Measurements from ENCODE around the gene HCN2. TPM values are rescaled to one million over a fixed set of nuclear protein-coding genes. Genes with fewer than 3 reads are reported as not detected.
A peak's percentile ranks its signal among the peaks of the same experiment; 100 is the strongest.

HCN2 gene
- polyA plus RNA-seq (2013): 0.03 TPM

DNA sequence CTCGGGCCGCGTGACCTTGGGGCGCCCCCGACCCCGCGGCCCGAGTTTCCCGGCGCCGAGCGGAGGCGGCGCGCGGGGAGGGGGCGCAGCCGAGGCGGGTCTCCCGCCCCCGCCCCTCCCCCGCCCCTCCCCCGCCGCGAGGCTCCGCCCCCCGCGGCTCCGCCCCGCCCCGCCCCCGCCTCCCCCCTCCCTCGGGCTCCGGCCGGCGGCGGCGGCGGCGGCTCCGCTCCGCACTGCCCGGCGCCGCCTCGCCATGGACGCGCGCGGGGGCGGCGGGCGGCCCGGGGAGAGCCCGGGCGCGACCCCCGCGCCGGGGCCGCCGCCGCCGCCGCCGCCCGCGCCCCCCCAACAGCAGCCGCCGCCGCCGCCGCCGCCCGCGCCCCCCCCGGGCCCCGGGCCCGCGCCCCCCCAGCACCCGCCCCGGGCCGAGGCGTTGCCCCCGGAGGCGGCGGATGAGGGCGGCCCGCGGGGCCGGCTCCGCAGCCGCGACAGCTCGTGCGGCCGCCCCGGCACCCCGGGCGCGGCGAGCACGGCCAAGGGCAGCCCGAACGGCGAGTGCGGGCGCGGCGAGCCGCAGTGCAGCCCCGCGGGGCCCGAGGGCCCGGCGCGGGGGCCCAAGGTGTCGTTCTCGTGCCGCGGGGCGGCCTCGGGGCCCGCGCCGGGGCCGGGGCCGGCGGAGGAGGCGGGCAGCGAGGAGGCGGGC lies at the start of gene HCN2:
Gene HCN2 (plus strand): TSS at position 189 of the 703 bp plus-strand sequence. CDS start 65 bp downstream, at position 254.
- Histone ChIP-seq H3K4me1 (ENCODE audit: control extremely low read depth in 1 of 4, control insufficient read depth in 4 of 4, insufficient read depth in 4 of 4, low read length in 3 of 4) (peaks cover 0 to 25% (median 18%) of the 10 kb centered on the region in 4 experiments), H3K27ac (ENCODE audit: insufficient read depth in 1 of 2, low read depth in 1 of 2, low read length in 2 of 2, poor library complexity in 1 of 2, severe bottlenecking in 2 of 2) (no peak within 1 kb of the TSS), H3K4me3 (ENCODE audit: control insufficient read depth in 1 of 7, extremely low read depth in 1 of 7, insufficient read depth in 4 of 7, low read depth in 2 of 7, low read length in 6 of 7) (peak within 1 kb of the TSS in 3 of 7 experiments; percentile 11 to 43 (median 36)), H3K9me3 (ENCODE audit: control extremely low read depth in 1 of 5, control insufficient read depth in 4 of 5, insufficient read depth in 2 of 5, low read depth in 1 of 5, low read length in 4 of 5) (no peaks in the 10 kb centered on the region), H3K27me3 (replicated peaks in 2 of 5; ENCODE audit: control insufficient read depth in 4 of 5, insufficient read depth in 5 of 5, low read length in 4 of 5) (peaks cover 0 to 87% (median 17%) of the 10 kb centered on the region in 5 experiments), H3K36me3 (ENCODE audit: control insufficient read depth in 4 of 4, insufficient read depth in 4 of 4, low read length in 3 of 4) (no peaks in the 10 kb centered on the region)
- WGBS (ENCODE audit: insufficient coverage): under 1% methylated on average over 68 of the region's 132 CpGs
- ChIA-PET POLR2A (no interaction called here), CTCF (no interaction called here)
- DNase-seq: no peak

DNA sequence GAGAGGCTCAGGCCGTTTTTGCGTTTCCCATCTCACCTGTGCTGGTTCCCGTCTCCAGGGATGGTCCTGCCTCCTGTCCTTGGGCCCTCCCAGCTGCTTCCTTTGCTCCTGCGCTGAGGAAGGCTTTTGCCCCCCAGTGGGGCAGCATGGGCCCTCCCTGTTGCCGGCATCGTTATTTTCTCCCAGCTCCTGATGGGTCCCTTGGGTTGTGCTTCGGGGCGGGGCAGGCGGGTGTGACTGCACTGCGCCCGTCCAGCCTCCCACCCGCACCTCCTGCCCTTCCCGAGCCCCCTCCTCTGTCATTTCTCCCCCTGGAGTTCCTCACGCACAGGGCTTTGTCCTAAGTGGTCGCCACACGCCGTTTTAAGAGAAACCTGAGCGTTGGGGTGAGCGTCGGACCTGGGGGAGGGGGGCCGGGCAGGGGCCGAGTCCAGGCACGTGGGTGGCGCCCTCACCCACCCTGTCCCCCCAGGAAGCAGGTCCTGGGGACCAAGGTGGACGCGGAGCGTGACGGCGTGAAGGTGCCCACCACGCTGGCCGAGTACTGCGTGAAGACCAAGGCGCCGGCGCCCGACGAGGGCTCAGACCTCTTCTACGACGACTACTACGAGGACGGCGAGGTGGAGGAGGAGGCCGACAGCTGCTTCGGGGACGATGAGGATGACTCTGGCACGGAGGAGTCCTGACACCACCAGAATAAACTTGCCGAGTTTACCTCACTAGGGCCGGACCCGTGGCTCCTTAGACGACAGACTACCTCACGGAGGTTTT lies 48.6 kb upstream of the HCN2 start:
- peaks cover 0 to 10% (median 0%) of the 10 kb centered on the region in 5 experiments for H3K27me3 ChIP-seq (replicated peaks in 2 of 5; ENCODE audit: control insufficient read depth in 4 of 5, insufficient read depth in 5 of 5, low read length in 4 of 5)
- DNase-seq: no peak
- 93% methylated on average over 40 of the region's 51 CpGs for WGBS (ENCODE audit: insufficient coverage)
- peaks cover 11 to 48% (median 36%) of the 10 kb centered on the region in 4 experiments for H3K36me3 ChIP-seq (ENCODE audit: control insufficient read depth in 4 of 4, insufficient read depth in 4 of 4, low read length in 3 of 4)
- no peaks in the 10 kb centered on the region for H3K9me3 ChIP-seq (ENCODE audit: control extremely low read depth in 1 of 5, control insufficient read depth in 4 of 5, insufficient read depth in 2 of 5, low read depth in 1 of 5, low read length in 4 of 5)
- no peak overlapping the region for H3K27ac ChIP-seq (ENCODE audit: insufficient read depth in 1 of 2, low read depth in 1 of 2, low read length in 2 of 2, poor library complexity in 1 of 2, severe bottlenecking in 2 of 2)
- ChIA-PET POLR2A (no interaction called here), CTCF (no interaction called here)
- no peak overlapping the region for H3K4me3 ChIP-seq (ENCODE audit: control insufficient read depth in 1 of 7, extremely low read depth in 1 of 7, insufficient read depth in 4 of 7, low read depth in 2 of 7, low read length in 6 of 7)
- peaks cover 0 to 4% (median 2%) of the 10 kb centered on the region in 4 experiments for H3K4me1 ChIP-seq (ENCODE audit: control extremely low read depth in 1 of 4, control insufficient read depth in 4 of 4, insufficient read depth in 4 of 4, low read length in 3 of 4)

DNA sequence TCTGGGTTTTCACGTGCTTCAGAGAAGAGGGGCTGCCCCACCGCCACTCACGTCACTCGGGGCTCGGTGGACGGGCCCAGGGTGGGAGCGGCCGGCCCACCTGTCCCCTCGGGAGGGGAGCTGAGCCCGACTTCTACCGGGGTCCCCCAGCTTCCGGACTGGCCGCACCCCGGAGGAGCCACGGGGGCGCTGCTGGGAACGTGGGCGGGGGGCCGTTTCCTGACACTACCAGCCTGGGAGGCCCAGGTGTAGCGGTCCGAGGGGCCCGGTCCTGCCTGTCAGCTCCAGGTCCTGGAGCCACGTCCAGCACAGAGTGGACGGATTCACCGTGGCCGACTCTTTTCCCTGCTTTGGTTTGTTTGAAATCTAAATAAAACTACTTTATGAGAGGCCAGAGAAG lies 48.0 kb upstream of the HCN2 start:
- WGBS (ENCODE audit: insufficient coverage): 95% methylated on average over 26 of the region's 26 CpGs
- CTCF ChIA-PET: no interaction called here
- POLR2A ChIA-PET: no interaction called here

DNA sequence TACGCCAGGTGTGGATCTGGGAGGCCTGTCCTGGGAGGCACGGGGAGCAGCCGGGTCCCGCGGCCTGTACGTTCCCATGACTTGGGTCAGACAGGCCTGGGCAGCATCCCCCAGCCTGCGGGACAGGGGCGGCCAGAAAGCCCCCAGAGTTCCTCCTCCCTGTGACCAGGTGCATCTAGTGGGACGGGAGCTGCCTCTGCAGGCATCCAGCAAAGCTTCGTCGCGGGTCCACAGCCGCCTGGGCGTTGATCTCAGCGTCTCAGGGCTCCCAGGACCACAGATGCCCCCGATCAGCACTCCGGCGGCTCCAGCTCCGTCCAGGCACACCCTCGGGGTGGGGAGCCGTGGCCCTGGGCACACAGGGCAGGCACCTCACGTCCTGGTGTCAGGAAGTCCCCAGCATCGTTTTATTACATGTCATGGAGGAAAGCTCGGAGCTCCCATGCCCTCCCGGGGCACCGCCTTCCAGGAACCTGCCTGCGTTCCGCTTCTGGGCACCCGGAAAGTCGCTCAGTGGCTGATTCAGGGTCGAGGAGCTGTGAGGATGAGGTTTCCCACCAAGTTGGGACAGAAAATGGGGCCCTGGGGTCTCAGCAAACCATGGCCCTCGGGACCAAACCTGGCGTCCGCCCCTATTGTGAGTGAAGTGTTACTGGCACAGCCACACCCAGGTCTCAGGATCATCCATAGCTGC lies 47.4 kb upstream of the HCN2 start:
- no peak for DNase-seq
- no peak overlapping the region for H3K27ac ChIP-seq (ENCODE audit: insufficient read depth in 1 of 2, low read depth in 1 of 2, low read length in 2 of 2, poor library complexity in 1 of 2, severe bottlenecking in 2 of 2)
- no peak overlapping the region for H3K4me3 ChIP-seq (ENCODE audit: control insufficient read depth in 1 of 7, extremely low read depth in 1 of 7, insufficient read depth in 4 of 7, low read depth in 2 of 7, low read length in 6 of 7)
- peaks cover 0 to 10% (median 0%) of the 10 kb centered on the region in 5 experiments for H3K27me3 ChIP-seq (replicated peaks in 2 of 5; ENCODE audit: control insufficient read depth in 4 of 5, insufficient read depth in 5 of 5, low read length in 4 of 5)
- H3K9me3 ChIP-seq (ENCODE audit: control extremely low read depth in 1 of 5, control insufficient read depth in 4 of 5, insufficient read depth in 2 of 5, low read depth in 1 of 5, low read length in 4 of 5): no peaks in the 10 kb centered on the region
- WGBS (ENCODE audit: insufficient coverage): 92% methylated on average over 34 of the region's 34 CpGs
- H3K36me3 ChIP-seq (ENCODE audit: control insufficient read depth in 4 of 4, insufficient read depth in 4 of 4, low read length in 3 of 4): peaks cover 7 to 36% (median 26%) of the 10 kb centered on the region in 4 experiments
- ChIA-PET CTCF (interaction anchor here (1.2 kb wide), 1 partner anchor 9 kb away, joined by 6 read pairs; no protein-coding TSS in a partner anchor), POLR2A (no interaction called here)
- H3K4me1 ChIP-seq (ENCODE audit: control extremely low read depth in 1 of 4, control insufficient read depth in 4 of 4, insufficient read depth in 4 of 4, low read length in 3 of 4): peaks cover 0 to 4% (median 2%) of the 10 kb centered on the region in 4 experiments

More for the DNA sequence above, 48.0 kb upstream of the HCN2 start:
- Histone ChIP-seq H3K27me3 (replicated peaks in 2 of 5; ENCODE audit: control insufficient read depth in 4 of 5, insufficient read depth in 5 of 5, low read length in 4 of 5) (peaks cover 0 to 10% (median 0%) of the 10 kb centered on the region in 5 experiments), H3K27ac (ENCODE audit: insufficient read depth in 1 of 2, low read depth in 1 of 2, low read length in 2 of 2, poor library complexity in 1 of 2, severe bottlenecking in 2 of 2) (no peak overlapping the region), H3K4me1 (ENCODE audit: control extremely low read depth in 1 of 4, control insufficient read depth in 4 of 4, insufficient read depth in 4 of 4, low read length in 3 of 4) (peaks cover 0 to 4% (median 2%) of the 10 kb centered on the region in 4 experiments), H3K9me3 (ENCODE audit: control extremely low read depth in 1 of 5, control insufficient read depth in 4 of 5, insufficient read depth in 2 of 5, low read depth in 1 of 5, low read length in 4 of 5) (no peaks in the 10 kb centered on the region), H3K4me3 (ENCODE audit: control insufficient read depth in 1 of 7, extremely low read depth in 1 of 7, insufficient read depth in 4 of 7, low read depth in 2 of 7, low read length in 6 of 7) (no peak overlapping the region), H3K36me3 (ENCODE audit: control insufficient read depth in 4 of 4, insufficient read depth in 4 of 4, low read length in 3 of 4) (peaks cover 9 to 41% (median 30%) of the 10 kb centered on the region in 4 experiments)
- DNase-seq: no peak

DNA sequence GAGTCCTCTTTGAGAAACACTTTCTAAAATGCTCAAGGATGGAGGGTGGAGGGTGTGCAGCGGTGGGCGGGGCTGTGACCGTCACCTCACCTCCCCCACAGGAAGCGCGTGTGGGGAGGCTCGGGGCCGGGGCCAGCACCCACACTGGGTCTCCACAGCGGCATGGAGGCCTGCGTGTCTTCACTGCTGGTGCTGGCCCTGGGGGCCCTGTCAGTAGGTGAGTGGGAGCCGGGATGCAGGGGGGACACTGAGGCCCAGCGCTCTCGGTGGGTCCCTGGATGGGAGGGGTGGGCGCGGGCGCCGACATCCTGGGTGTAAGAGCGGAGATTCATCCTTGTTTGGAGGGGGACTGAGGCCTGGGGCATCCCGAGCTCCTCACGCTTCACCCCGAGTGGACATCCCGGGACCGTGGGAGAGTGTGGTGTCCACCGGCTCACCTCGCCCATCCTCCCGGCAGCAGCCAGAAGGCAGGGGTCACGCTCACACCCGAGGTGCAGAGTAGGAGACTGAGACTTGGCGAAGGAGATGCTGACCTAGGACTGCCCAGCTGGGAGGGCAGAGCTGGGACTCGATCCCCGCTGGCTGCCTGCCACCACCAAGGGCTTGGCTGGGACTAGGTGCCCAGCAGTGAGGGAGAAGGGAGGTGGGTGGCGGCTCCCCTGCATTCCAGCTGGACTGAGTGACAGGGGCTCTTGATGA lies 45.6 kb upstream of the HCN2 start, which contains the start of gene GZMM:
Gene GZMM (plus strand): TSS at position 144 of the 699 bp plus-strand sequence. CDS start 19 bp downstream, at position 163.
- POLR2A ChIA-PET: no interaction called here
- H3K27ac ChIP-seq (ENCODE audit: insufficient read depth in 1 of 2, low read depth in 1 of 2, low read length in 2 of 2, poor library complexity in 1 of 2, severe bottlenecking in 2 of 2): no peak within 1 kb of the TSS
- 88% methylated on average over 17 of the region's 31 CpGs for WGBS (ENCODE audit: insufficient coverage)

DNA sequence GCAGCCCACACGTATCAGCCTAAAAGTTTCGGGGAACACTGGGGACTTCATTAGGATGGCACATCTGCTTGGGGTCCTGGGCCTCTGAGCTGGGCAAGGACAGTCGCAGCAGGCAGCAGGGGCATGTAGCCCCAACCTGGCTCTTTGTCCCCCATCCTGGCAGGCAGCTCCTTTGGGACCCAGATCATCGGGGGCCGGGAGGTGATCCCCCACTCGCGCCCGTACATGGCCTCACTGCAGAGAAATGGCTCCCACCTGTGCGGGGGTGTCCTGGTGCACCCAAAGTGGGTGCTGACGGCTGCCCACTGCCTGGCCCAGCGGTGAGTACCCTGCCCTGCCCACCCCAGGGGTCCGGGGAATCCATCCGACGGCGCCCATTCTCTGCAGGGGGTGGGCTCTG lies 42.6 kb upstream of the HCN2 start:
- no peak overlapping the region for H3K27ac ChIP-seq (ENCODE audit: insufficient read depth in 1 of 2, low read depth in 1 of 2, low read length in 2 of 2, poor library complexity in 1 of 2, severe bottlenecking in 2 of 2)
- peaks cover 0 to 4% (median 2%) of the 10 kb centered on the region in 4 experiments for H3K4me1 ChIP-seq (ENCODE audit: control extremely low read depth in 1 of 4, control insufficient read depth in 4 of 4, insufficient read depth in 4 of 4, low read length in 3 of 4)
- CTCF ChIA-PET: interaction anchor here (1.0 kb wide), 1 partner anchor 9 kb away, joined by 3 read pairs; no protein-coding TSS in a partner anchor
- H3K36me3 ChIP-seq (ENCODE audit: control insufficient read depth in 4 of 4, insufficient read depth in 4 of 4, low read length in 3 of 4): peaks cover 3 to 7% (median 4%) of the 10 kb centered on the region in 4 experiments
- H3K9me3 ChIP-seq (ENCODE audit: control extremely low read depth in 1 of 5, control insufficient read depth in 4 of 5, insufficient read depth in 2 of 5, low read depth in 1 of 5, low read length in 4 of 5): no peaks in the 10 kb centered on the region
- 91% methylated on average over 13 of the region's 15 CpGs for WGBS (ENCODE audit: insufficient coverage)
- POLR2A ChIA-PET: no interaction called here
- H3K4me3 ChIP-seq (ENCODE audit: control insufficient read depth in 1 of 7, extremely low read depth in 1 of 7, insufficient read depth in 4 of 7, low read depth in 2 of 7, low read length in 6 of 7): no peak overlapping the region
- no peak for DNase-seq
- H3K27me3 ChIP-seq (replicated peaks in 2 of 5; ENCODE audit: control insufficient read depth in 4 of 5, insufficient read depth in 5 of 5, low read length in 4 of 5): peaks cover 0 to 10% (median 0%) of the 10 kb centered on the region in 5 experiments

More for the DNA sequence above, 45.6 kb upstream of the HCN2 start, which contains the start of gene GZMM:
- Histone ChIP-seq H3K9me3 (ENCODE audit: control extremely low read depth in 1 of 5, control insufficient read depth in 4 of 5, insufficient read depth in 2 of 5, low read depth in 1 of 5, low read length in 4 of 5) (no peaks in the 10 kb centered on the region), H3K27me3 (replicated peaks in 2 of 5; ENCODE audit: control insufficient read depth in 4 of 5, insufficient read depth in 5 of 5, low read length in 4 of 5) (peaks cover 0 to 10% (median 0%) of the 10 kb centered on the region in 5 experiments), H3K36me3 (ENCODE audit: control insufficient read depth in 4 of 4, insufficient read depth in 4 of 4, low read length in 3 of 4) (peaks cover 3 to 22% (median 15%) of the 10 kb centered on the region in 4 experiments), H3K4me3 (ENCODE audit: control insufficient read depth in 1 of 7, extremely low read depth in 1 of 7, insufficient read depth in 4 of 7, low read depth in 2 of 7, low read length in 6 of 7) (no peak within 1 kb of the TSS), H3K4me1 (ENCODE audit: control extremely low read depth in 1 of 4, control insufficient read depth in 4 of 4, insufficient read depth in 4 of 4, low read length in 3 of 4) (peaks cover 0 to 4% (median 2%) of the 10 kb centered on the region in 4 experiments)
- DNase-seq: peak in 2 of 3 donors; percentile 45 to 53
- CTCF ChIA-PET: no interaction called here

Measured in common myeloid progenitor, CD34-positive (primary cell).